Esophagus muscularis mucosa (tissue), 4 donors: ENCODE results near the gene PTPRD.

ENCODE experiments used
- CTCF ChIP-seq, 3 experiments: fragments of 200-600 bp in 2 of 3; fragments of 450-650 bp in 1 of 3; sonication (generic) in 2 of 3; IDR thresholded peaks; one replicate each; pipeline ENCODE4 v1.5.1; 2017 to 2019; ENCODE audit warnings: antibody characterized with exemption in 3 of 3, mild to moderate bottlenecking in 2 of 3, moderate library complexity in 1 of 3
- EP300 ChIP-seq: sonication (generic); formaldehyde crosslinking; IDR thresholded peaks from one replicate; pipeline ENCODE4 v1.6.1; 2017; ENCODE audit warnings: antibody characterized with exemption
- POLR2A ChIP-seq: fragments of 450-650 bp; IDR thresholded peaks from one replicate; pipeline ENCODE4 v1.6.1; 2017; ENCODE audit warnings: antibody characterized with exemption, moderate library complexity, mild to moderate bottlenecking, low read depth
- POLR2AphosphoS5 ChIP-seq, 2 donors: sonication (generic); formaldehyde crosslinking; IDR thresholded peaks; one replicate each; pipeline ENCODE4 v1.6.1; 2017; ENCODE audit warnings: antibody characterized with exemption in 2 of 2

DNA sequence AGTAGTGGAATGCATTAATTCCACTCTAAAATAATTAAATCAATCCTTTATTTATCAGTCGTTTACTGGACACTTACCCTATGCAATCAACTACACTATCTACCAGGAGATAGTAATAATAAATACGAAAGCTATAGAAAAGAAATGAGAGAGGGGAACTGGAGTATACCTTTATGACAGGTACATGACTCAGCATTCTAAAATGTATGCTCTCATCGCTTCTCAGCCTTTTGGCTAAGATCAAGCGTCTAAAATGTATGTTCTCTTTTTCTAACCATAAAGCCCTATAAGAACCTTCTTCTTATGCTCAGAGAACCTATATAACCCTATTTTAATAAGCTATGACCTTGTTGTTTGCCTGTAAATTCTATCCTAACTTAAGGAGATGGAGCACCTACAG, 2059.4 kb downstream of the PTPRD start:
- no peak for TF ChIP-seq CTCF (IDR thresholded peaks at IDR 0.05)
- TF ChIP-seq POLR2AphosphoS5 (IDR thresholded peaks at IDR 0.05) = no peak
- no peak for TF ChIP-seq POLR2A
- TF ChIP-seq EP300 = no peak
